Measurements from ENCODE around the gene IGLL1.

DNA sequence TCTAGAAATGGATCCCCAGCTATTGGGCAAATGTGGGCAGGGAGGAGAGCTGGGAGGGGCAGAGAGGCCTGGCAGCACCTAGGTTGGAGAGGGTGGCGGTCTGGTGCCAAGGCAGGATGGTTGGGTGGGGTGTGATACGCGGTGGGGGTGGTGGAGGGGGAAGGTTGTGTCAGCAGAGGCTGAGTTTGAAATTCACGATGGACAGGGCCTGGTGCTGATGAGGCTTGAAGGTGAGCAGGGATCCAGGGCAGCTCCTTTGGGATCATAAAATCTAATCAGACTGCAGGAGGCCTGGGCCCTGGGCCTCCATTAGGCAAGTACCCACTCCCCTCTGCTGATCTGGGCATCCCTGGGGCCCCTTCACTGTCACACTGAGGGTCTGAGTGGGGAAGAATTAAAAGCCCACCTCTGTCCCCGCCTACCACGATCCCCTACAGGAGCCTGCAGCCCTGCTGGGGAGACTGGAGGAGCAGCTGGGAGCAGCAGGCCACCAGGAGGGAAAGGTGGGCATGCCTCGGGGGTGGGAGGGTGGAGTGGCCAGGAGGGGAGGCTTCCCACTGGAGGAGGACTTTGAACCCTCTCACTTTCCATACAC, 24.0 kb downstream of the IGLL1 start:
- TF ChIP-seq, protein P1, sequence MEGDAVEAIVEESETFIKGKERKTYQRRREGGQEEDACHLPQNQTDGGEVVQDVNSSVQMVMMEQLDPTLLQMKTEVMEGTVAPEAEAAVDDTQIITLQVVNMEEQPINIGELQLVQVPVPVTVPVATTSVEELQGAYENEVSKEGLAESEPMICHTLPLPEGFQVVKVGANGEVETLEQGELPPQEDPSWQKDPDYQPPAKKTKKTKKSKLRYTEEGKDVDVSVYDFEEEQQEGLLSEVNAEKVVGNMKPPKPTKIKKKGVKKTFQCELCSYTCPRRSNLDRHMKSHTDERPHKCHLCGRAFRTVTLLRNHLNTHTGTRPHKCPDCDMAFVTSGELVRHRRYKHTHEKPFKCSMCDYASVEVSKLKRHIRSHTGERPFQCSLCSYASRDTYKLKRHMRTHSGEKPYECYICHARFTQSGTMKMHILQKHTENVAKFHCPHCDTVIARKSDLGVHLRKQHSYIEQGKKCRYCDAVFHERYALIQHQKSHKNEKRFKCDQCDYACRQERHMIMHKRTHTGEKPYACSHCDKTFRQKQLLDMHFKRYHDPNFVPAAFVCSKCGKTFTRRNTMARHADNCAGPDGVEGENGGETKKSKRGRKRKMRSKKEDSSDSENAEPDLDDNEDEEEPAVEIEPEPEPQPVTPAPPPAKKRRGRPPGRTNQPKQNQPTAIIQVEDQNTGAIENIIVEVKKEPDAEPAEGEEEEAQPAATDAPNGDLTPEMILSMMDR (IDR thresholded peaks at IDR 0.05 in 8 of 11, conservative IDR thresholded peaks at IDR 0.05 in 3 of 11): no peak
- TF ChIP-seq POLR2AphosphoS5 (IDR thresholded peaks at IDR 0.05): no peak
- TF ChIP-seq POLR2A (IDR thresholded peaks at IDR 0.05): no peak

Data from spleen (tissue), 7 donors.